GM18873 (cell line): ENCODE data around the gene CLASP1.
"Not testable (repeated sequence)": the region's sequence is repeated elsewhere in the genome, so short reads cannot be mapped to it uniquely, and the experiment has no call there.

Source experiments
- ATAC-seq: cut with Tn5 transposase; IDR thresholded peaks from one replicate; pipeline ENCODE4 v1.9.1; 2021; ENCODE audit warnings: mild to moderate bottlenecking, moderate library complexity, moderate number of reproducible peaks; ENCODE audit not compliant: unreplicated experiment, low FRiP score

CLASP1 gene

DNA sequence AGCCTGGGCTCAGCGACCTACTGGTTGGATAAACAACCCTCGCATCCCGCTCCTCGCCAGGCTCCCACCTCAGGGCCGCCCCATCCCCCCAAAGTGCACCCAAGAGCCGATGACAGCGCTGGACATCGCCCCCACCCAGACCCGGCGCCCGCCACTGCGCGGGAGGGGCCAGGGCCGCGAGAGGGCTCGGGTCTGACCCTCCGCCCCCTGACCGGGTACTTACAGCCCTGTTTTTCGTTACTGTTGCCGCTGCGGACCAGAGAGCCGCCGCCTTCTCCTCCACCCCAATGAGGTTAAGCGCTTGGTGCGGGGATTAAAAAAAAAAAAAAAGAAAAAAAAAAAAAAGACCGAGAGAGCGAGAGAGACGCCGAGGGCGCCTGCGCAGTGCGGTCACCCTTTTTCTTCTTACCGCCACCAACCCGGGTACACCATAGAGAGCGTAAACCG is at the start of gene CLASP1:
Gene CLASP1 (minus strand): TSS at position 314 of the 447 bp plus-strand sequence. CDS start 43,567 bp downstream, outside the sequence.
- ATAC-seq: peak; percentile 25

DNA sequence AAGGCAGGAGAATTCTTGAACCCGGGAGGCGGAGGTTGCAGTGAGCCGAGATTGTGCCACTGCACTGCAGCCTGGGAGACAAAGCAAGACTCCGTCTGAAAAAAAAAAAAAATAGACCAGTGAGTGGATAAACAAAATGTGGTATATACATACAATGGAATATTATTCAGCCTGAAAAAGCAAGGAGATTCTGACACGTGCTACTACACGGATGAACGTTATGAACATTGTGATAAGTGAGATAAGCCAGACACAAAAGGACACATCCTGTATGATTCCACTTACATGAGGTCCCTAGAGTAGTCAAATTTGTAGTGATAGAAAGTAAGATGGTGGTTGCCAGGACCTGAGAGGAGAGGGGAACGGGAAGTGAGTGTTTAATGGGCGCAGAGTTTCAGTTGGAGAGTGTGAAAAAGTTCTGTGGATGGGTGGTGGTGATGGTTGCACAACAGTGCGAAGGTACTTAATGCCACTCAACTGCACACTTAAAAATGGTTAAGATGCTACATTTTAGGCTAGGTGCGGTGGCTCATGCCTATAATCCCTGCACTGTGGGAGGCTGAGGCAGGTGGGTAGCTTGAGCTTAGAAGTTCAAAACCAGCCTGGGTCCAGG is 49.2 kb upstream of the CLASP1 start:
- no peak for ATAC-seq

DNA sequence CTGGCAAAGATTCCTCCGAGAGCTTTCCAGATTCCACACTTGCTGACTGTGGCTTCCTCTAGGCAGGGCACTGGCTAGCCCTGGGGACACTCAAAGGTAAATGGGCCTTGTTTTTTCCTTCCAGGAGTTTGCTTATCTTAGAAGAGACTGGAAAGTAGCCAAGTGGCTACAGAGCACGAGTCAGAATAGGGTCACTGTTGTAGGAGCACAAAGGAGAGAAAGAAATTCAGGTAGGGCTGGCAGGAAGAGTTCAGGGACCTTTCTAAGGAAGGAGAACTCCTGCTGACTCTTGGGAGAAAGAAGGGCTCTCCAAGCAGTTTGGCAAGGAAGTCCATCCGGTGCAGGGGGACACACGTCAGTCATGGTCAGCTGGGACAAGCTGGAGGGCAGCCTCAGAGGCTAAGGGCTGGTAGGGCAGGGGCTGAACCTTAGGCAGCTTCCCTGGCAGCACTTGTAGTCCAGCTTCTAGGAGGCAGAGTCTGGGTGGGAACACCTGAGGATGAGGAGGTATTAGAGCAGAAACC is 47.9 kb upstream of the CLASP1 start:
- no peak for ATAC-seq

DNA sequence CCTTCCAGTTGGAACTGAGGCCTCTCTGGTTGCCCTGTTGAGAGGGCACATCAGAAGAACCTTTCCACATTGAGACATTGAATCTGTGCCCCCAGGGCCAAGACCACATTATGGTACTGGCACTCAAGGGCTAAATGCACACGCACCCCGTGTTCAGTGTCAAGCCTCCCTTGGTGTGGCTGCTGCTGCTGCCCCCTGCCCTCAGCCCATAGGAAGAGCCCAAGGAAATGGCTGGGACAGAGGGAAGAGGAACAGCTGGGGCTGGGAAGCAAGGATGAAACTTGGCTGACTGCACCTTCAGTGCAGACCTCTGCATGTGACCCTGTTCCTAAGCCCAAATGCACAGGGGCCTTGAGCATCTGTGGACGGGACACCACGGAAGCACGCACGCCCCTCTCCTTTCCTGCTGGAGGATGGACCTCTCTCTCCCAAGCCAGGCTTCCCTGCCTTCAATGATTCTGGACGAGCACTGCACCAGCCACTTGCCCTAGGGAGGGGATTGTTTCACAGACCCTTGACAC is 47.2 kb upstream of the CLASP1 start:
- ATAC-seq: no peak

DNA sequence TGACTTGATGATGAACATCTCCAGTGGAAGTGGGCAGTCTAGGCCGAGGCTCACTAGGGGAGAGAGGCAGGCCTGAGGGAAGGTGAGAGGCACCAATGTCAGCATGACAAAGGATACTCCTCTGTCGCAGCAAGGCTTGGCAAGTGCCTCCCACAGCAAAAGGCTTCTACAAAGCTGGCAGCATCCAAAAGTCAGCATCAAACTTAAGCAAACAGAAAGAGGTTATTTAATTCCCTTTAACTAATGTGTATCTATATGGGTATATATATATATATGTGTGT is 45.8 kb upstream of the CLASP1 start:
- no peak for ATAC-seq

DNA sequence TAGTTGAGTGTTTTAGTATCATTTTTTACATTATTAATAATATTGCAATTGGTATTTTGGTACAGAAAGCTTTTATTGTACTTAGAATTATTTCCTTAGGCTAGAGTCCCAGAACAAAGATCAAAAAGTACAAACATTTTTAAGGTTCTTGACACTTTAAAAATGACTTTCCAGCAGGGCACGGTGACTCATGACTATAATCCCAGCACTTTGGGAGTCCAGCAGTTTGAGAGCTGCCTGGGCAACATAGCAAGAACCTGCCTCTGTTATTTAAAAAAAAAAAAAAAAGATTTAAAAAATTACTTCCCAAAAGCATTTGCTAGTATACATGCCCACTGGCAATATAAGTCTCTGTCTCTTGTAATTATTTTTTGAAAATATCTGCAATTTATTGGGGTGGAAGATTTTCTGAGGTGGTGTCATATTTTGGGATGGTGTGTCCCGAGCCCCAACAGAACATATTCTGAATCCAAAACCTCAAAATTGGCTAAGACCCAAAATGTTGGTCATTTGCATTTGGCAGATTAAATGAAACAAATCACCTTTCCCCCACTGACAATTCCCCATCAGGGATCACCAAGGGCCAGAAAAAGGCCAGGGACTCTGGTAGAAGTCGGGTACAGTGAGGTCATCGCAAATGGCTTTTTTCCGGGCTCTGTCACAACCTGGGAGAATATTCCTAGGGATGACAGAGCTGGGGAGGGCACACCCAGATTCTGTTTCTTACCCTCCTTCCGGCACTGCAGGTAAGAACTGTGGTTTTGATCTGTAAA is 45.3 kb upstream of the CLASP1 start:
- no peak for ATAC-seq

DNA sequence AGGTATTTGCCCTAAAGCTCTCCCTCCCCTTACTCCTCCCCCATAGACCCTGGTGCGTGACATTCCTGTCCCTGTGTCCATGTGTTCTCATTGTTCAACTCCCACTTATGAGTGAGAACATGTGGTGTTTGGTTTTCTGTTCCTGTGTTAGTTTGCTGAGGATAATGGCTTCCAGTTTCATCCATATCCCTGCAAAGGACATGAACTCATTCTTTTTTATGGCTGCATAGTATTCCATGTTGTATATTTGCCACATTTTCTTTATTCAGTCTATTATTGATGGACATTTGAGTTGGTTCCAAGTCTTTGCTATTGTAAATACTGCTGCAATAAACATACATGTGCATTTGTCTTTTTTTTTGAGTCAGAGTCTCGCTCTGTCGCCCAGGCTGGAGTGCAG is 41.3 kb upstream of the CLASP1 start:
- not testable (repeated sequence) for ATAC-seq

DNA sequence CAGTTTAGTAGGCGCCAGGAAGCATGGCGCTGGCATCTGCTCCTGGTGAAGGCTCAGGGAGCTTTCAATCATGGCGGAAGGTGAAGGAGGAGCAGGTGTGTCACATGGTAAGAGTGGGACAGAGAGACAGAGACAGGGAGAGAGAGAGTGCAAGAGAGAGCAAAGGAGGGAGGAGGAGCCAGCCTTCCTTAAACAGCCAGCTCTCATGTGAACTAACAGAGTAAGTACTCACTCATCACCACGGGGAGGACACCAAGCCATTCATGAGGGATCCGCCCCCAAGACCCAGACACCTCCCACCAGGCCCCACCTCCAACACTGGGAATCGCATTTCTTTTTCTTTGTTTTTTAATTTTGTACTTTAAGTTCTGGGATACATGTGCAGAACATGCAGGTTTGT is 40.8 kb upstream of the CLASP1 start:
- ATAC-seq: no peak

DNA sequence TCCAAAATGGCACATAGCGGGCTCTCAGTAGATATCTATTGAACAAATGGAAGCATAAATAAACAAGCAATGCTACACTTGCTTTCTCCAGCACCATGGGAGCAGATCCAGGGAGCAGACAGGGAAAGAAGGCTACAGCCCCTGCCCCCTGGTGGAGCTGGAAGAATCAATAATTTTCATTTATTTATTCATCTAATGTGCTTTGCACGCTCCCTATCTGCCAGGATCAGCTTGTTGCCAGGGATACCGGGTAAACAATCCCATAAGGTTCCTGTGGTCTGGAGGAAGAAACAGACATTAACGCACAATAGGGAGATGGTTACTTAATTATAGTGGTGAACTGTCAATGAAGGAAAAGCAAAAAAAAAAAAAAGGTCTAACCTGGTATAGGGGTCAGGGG is 40.1 kb upstream of the CLASP1 start:
- ATAC-seq: no peak

DNA sequence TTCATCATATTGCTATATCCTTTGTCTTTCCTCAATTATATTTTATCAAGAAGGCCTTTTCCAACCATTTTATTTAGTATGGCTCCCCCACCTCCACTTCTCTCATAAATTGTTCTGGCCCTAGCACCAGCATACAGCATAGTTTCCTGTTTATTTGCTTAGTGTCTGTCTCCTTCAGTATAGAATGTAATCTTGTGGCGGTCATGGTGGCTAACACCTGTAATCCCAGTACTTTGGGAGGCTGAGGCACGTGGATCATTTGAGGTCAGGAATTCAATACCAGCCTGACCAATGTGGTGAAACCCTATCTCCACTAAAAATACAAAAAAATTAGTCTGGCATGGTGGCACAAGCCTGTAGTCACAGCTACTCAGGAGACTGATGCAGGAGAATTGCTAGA is 39.6 kb upstream of the CLASP1 start:
- ATAC-seq: no peak

DNA sequence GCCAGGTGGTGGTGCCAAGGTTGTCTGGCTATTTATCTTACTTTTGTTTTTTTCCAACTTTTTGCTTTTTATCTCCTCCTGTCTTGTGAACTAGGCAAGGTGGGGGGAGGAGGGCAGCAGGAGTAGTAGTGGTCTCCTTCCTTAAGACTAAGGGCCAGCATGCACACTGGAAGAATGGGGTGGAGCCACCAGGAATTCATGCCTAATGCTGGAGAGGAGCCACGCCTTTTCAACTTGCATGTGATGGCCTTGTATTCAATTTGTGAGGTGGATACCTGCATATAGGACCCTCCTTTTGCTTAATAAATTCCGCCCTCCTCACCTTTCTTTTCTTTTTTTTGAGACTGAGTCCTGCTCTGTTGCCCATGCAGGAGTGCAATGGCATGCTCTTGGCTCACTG is 37.6 kb upstream of the CLASP1 start:
- ATAC-seq: no peak

DNA sequence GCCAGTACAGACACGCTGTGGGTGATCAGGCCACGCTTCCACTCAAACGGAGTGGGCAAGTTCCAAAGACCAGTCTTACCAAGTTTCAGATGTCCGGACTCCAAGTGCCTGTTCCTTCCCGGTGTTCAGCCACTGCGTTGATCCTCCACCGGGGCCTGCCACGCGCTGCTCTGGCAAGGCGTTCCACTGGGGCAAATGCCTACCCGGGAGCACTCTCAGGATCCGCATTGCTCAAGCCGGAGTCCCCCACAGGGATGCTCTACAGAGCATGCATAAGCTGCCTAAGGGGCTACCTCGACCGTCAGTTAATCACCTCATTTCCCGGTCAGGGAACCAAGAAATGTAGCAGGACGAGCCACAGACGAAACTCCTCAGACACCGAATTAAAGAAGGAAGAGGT is 37.0 kb upstream of the CLASP1 start:
- no peak for ATAC-seq

DNA sequence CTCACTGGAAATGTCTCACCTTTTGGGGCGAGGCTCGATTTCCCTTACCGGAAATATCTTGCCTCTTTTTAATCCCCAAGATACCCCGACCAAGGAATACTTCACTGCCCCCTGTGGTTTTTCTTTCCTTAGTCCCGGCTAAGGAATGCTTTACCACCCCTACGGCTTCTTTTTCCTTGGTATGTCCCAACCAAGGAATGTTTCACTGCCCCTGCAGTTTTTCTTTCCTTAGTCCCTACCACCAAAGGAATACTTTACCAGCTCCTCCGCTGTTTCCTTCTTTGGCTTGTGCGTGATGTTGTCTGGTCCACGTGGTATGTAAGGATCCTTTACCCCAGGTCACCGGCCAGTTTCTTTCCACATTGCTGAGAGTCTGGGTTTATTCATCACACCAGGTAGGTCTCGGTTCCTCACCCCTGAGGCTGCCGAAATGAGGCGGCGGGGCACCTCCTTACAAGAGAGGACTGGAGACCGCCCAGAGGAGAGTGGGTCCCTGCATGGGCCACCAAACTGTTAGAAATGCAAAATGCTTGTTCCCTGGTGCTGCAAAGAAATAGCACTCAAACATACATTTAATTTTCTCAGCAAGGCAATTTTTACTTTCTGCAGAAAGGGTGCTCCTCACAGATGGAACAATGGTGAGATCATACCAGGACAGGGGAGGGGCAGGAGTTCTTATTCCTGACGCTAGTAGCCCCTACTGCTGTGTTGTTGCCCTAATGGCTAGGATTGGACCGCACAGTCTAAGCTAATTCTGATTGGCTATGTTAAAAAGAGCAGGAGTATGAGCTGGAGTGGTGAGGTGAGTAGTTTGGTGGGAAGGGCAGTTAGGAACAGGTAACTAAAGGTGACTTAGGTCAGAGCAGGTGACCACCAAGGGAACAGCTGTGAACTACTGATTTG is 33.4 kb upstream of the CLASP1 start:
- no peak for ATAC-seq

DNA sequence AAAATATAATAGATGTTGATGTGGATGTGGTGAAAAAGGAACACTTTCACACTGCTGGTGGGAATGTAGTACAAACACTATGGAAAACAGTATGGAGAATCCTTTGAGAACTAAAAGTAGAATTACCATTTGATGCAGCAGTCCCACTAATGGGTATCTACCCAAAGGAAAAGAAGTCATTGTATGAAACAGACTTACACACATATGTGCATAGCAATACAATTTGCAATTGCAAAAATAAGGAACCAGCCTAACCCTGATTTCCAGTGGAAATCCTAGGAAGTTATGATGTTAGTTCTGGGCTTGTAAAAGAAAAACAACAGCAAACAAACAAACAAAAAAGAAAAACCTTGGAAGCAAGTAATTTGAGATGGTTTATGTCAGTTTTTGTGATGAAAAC is 28.6 kb upstream of the CLASP1 start:
- no peak for ATAC-seq

DNA sequence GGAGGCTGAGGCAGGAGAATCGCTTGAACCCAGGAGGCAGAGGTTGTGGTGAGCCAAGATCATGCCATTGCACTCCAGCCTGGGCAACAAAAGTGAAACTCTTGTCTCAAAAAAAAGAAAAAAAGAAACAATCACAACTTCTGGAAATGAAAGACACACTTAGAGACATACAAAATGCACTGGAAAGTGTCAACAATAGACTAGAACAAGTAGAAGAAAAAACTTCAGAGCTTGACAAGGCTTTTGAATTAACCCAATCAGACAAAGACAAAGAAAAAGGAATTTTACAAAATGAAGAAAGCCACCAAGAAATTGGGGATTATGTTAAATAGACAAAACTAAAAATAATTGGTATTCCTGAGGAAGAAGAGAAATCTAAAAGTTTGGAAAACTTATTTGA is 22.4 kb upstream of the CLASP1 start:
- not testable (repeated sequence) for ATAC-seq

DNA sequence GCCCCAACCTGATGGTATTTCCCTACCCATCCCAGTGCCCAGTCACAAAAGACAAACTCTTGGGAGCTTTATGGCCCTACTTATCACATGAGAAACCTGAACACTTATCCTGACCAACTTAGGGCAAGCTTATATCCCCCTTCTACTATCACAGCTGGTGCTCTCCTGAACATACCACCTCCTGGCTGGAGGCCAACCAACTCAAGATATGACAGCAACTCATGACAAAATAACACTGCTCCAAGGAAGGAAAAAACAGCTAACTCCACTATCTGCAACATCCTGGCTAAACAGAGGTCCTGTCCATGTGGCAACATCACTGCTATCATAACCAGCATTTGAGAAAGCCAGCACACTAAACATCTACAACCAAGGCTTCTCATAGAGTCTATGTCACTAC is 20.9 kb upstream of the CLASP1 start:
- no peak for ATAC-seq

DNA sequence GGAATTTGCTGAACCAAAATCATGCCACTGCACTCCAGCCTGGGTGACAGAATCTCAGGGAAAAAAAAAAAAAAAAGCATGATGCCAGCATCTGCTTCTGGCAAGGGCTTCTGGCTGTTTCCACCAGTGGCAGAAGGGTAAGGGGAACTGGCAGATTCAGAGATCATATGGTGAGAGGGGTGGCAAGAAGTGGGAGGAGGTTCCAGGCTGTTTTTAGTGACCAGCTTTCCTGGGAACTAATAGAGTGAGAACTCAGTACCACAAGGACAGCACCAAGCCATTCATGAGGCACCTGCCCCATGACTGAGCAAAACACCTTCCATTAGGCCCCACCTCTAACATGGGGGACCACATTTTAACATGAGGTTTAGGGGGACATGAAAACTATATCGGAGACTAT is 18.4 kb upstream of the CLASP1 start:
- ATAC-seq: no peak

DNA sequence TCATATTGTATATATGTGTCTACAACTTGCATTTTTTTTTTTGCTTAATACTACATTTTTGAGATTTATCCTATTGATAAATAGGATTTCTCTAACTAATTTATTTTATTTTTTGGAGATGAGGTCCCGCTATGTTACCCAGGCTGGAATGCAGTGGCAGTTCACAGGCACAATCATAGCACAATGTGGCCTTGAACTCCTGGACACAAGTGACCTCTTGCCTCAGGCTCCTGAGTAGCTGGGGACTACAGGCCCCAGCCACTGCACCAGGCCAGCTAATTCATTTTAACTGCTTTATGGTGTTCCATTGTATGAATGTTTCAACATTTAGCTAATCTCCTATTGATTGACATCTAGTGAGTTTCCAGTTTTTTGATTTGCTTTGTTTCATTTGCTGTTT is 16.8 kb upstream of the CLASP1 start:
- no peak for ATAC-seq

DNA sequence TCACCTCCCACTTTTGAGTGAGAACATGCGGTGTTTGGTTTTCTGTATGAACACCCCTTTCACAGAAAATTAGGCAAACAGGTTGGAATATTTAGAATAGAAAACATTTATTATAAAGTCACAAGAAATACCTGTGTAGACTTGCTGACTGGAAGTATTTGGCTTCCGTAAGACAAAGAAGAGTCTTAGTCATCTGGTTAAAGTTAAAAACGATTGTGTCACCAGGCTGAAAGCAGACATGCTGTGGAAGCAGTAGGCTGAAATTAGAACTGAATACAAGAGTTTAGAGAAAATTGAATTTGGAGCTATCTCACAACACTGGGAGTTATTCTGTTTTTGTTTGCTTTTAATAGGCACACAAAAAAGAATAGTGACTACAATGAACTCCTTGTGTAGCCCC is 16.2 kb upstream of the CLASP1 start:
- ATAC-seq: no peak

DNA sequence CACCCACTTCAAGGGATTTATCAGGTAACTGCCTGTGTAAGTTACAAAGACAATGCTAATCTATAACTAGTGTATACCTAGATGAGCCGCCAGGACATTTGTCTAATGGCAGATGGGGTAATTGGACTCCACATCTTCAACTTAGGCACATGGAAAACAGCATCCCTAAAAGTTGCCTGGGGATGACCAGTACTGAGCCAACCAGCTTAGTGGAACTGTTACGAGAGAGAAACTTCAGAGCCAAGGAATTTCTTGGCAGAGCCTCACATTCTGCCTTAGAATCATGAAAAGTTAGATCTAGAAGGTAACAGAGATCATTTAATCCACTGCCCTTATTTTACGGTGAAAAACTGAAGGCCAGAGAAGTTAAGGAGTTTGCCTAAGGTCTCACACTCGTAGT is 15.5 kb upstream of the CLASP1 start:
- no peak for ATAC-seq

DNA sequence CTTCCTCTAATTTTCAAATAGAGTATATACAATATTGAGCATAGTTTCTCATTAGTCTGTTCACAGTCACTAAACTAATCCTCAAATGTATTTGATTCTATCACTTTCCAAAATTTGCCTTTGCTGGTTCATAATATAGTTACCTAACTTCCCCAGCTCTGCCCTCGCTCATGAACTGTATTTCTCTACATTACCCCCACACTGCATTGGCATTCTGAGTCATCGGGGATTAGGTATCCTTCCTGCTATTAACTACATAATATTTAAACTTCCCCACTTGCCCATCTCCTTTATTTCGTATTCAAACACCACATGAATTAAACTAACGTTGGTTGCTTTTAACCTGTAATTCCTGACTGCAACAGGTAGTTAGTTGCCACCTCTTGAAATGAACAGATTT is 14.8 kb upstream of the CLASP1 start:
- ATAC-seq: no peak
